Renal cortical epithelial cell (primary cell): ENCODE measurements around the gene CELSR3. TPM values are rescaled to one million over a fixed set of nuclear protein-coding genes. Genes with fewer than 3 reads are reported as not detected.

ENCODE experiments used
- DNase-seq: peaks from one replicate; pipeline ENCODE4 v3.0.0-alpha.2; 2011; ENCODE audit warnings: low read depth
- total RNA-seq: library from RNA; depleted of rRNA; stranded (reverse); fragments of >200 nt; gene quantifications from 2 replicates; pipeline ENCODE4 v1.2.3, GENCODE V29; 2014

The CELSR3 gene
- total RNA-seq, 1 donor from 2014 or later = 2.7 TPM

DNA sequence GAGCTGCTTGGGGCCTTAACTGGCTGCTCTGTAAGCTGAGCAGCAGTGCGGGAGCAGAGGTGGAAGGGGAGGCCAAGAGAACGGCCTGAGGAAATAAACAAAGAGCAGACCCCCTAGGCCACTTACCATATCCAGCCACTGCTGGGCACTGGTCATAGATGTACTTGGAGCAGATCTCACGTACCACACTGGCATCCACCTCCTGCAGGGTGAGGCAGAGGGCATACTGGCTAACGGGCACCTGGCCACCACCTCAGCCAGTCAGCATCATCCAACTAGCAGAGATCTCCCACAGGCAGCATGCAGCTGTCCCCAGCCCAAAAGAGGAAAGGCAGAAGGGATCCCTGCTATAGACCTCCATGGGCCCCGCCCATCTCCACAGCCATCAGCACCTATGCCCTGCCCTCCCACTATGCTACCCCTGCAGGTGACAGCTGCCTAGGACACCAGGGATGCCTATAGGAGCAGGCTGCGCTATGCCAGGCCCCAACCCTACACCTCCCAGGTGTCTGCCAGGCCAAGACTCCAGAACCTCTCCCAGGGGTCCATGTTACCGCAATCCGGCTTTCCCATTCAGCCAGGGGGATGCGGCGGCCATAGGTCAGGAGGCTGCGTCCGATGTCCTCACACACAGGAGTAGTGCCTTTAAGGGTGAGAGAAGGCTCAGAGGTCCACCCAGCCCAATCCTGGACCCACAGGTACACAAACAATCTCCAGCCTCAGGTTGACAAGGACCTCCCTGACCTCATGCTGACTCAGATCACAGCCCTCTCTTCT, 63.0 kb downstream of the CELSR3 start:
- no peak for DNase-seq

DNA sequence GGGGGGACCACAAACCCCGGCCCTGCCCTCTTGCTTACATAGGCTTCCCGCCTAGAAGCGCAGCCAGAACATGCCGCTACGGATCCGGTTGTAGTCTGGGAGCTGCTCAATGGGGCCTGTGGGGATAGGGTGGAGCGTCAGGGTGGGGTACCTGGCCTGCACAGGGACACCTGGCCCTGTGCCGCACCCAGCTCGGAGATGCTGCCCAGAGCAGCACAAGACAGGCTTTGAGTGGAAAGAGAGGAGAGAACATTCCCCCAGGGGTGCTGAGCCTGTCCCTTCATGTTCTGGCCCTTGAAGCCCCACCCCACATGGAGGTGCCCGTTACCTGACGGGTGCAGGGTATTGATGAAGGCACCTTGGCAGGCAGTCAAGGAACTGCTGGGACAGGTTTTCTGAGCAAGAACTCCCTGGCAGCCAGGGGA, 63.6 kb downstream of the CELSR3 start:
- no peak for DNase-seq

DNA sequence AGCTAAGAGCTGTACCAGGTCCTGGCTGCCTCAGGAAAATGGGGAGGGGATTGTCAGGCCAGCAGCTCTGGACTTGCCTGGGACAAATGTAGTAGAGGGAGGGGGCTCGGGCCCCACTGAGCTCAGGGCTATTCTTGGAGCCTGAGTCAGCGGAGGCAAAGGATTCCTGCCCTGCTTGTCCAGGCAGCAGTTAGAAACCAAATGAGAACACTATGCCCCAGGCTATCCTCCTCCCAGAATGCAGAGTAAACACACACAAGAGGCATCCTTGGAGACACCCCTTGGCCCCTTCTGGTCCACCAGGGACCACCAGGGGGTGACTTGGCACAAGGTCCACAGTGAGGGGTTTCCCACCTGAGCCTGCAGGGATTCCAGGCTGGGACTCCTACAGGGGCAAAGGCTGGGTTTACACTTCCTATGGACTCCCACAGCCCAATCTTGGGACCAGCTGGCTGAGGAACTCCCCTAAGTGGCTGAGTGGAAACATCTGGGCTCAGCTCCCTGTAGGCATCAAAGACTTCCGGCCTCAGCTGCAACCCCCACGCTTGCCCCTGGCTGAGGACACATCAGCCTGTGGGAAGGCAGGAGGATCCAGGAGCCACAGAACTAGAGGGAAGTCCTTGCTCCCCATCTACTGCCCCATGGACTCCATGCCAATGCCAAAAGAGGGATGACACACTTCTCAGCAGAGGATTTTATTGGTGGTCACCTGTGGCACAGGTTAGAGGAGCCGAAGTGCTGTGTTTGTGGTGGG, 64.2 kb downstream of the CELSR3 start:
- peak; percentile 82 for DNase-seq

DNA sequence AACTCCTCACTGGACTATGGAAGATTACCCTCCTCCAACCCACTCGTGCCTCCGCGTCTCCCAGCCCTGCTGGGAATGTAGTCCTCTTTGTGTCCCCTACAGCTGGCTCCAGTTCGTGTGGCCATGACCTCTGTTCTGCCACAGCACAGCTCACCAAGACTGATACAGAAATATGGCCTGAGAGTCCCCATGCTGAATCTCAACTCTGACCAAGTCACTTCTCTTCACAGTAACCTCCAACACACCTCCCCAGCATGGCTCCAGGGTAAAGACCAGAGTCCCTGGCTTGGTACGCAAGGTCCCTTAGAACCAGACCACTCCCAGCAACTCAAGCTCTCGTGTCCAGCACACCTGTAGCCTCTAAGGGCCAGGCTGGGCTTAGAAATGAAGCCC, 65.3 kb downstream of the CELSR3 start:
- DNase-seq = no peak

DNA sequence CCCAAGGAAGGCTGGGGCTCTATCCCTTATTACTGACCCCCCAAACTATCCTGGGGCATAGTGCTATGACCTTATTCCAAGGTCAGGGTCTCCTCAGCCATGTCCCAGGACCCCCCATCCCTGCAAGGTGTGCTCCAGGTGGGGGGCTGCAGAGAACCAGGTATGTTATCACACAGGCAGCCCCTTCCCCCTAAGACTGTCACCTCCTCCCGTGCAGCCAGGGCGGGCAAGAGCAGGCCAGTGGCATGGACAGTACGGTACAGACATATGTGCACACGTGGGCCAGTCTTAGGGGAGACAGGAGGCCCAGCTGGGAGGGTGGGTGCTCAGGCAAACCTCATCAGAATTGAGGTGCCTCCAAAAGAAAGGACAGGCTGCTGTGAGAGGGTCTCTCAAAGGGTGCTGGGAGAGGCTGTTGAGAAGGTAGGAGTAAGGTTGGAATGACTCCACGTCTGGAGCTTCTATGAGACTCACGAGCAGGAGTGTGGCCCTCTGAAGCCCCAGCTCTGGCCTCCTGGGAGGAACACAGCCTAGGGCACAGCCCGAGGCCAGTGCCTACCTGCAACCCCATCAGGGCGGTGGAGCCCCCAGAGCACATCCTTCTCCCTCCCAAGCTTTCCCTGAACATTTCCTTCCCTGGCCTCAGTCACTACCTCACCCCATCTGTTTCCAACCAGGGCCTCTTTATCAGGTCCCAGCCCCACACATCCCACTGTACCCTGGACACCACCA, 65.8 kb downstream of the CELSR3 start:
- no peak for DNase-seq

DNA sequence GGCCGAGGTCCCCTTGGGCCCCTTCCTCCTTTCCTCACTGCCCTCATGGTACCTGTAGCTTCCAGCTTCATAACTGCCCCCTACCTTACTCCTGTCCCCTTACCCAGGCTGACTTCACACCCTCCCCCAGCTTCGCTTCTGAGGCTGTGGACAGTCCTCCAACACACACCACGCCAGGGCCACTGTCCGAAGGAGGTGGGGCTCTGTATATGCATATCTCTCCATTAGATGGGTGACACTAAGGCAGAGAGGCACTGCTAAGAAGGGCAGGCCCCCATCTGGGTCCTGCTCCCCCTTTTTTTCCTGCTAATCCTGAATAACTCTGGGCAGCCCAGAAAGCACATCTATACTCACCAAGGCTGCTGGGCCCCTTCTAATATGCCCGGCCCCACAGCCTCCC, 66.5 kb downstream of the CELSR3 start:
- no peak for DNase-seq

DNA sequence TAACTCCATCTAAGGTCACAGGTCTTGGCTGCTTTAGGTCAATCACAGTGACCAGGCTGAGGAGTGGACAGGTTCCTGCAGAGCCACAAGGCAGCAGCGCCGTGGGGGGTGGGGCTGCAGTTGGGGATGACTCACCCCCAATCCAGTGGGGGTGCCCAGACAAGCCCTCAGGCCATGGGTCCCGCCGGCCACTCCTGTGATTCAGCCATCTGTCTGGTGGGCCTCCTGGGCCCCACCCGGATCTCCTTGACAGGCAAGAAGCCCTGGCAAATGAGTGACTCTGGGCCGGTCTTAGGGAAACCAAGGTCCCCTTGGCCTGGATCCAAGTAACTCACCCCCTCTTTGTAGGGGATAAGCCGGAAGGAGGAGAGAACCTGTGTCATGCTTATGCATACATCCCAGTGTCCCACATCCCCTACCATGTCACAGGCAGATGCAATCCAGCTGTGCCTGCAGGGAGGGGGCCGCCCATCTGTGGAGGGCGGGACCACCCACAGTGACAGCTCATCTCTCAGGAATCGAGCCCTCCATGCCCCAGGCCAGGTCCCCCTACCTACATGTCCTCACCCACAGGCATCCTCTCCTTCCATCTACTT, 67.1 kb downstream of the CELSR3 start:
- peak; percentile 81 for DNase-seq

DNA sequence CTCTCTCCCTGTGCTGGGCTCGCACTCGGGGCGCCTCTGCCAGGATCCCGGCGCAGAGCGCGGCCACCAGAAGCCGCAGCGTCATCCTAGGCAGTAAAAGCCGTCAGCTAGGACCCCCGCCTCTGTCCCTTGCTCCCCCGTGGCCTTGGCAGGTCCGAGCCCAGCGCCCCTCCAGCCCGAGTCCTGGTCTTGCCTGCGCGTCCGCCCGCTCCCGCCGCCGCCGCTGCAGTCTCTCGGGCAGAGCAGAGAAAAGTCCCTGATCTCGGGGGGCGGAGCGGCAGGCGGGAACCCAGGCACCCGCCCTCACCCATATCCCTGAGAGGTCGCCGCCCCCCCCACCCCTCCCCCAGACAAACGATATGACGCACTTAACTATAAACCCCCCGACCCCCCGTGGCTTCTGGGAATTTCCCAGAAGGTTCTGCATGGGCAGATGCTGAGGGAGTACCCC, 67.6 kb downstream of the CELSR3 start, which contains the start of gene COL7A1:
TSS of gene COL7A1 (minus strand) at position 255 of the 451 bp plus-strand sequence. CDS start at position 85, 170 bp downstream.
- no peak for DNase-seq

DNA sequence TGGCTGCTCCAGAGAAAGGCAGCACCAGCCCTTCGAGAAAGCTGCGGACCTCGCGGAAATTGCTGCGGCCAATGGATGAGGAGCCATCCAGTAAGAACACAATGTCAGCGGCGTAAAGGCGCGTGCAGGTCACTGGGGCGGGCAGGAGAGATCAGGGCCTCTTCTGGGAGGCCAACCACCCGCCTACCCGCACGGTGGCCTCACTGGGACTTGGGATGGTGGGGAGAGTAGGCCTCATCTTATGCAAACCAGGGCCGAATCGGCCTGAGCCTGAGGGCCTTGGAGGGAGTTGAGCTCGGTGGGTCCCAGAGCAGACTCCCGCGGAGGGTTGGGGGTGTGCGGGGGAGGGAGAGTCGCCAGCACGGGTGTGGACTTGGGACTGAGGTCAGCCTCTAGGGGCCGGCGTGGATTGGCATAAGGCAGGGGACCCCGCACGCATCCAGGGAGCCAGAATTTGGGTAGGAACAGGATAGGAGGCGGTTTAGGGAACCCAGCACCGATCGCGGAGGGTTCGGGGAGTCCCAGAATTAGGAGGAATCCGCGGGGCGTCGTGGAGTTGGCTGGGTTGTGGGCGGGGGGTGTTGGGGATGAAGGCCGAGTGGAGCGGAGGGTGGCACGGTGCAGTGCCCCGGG, 68.2 kb downstream of the CELSR3 start:
- DNase-seq = no peak

DNA sequence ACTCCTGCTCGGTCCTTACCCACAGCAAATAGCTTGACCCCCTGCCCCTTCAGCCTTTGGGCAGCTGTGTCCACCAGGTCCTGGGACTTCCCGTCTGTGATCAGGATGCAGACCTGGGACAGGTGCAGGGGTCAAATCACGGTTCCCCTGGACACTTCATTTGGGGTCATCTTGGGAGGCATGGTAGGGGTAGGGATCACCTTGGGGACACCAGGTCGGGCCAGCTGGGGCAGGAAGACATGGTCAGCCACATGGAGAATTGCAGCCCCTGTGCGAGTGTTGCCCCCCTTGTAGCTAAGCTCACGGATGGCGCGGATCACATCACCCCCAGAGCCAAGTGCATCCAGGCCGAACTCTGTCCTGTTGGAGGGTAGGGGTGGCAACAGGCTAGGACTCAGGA, 69.3 kb downstream of the CELSR3 start:
- no peak for DNase-seq

DNA sequence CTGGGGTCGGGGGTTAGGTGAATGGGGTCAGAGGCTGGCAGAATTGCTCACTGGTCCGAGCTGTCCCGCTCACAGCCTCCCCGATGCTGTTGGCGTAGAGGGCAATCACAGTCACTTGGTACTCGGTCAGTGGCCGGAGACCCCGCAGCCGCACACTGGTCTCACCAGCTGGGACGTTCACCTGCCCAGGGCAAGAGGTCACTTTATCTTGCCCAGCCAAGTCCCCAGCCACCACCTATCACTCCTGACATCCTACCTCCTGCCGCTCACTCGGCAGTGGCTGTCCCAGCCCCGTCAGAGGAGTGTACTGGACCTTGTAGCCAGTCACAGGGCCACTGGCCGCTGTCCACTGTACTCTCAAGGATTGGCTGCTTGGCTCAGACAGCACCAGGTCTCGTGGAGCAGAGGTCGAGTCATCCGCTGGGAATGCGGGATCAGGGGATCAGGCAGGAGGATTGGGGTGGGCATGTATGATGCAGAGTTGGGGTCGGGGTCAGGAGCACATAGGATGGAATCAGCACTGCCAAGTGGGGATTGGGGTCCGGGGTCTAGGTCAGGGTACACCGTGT, 70.1 kb downstream of the CELSR3 start:
- DNase-seq = no peak

DNA sequence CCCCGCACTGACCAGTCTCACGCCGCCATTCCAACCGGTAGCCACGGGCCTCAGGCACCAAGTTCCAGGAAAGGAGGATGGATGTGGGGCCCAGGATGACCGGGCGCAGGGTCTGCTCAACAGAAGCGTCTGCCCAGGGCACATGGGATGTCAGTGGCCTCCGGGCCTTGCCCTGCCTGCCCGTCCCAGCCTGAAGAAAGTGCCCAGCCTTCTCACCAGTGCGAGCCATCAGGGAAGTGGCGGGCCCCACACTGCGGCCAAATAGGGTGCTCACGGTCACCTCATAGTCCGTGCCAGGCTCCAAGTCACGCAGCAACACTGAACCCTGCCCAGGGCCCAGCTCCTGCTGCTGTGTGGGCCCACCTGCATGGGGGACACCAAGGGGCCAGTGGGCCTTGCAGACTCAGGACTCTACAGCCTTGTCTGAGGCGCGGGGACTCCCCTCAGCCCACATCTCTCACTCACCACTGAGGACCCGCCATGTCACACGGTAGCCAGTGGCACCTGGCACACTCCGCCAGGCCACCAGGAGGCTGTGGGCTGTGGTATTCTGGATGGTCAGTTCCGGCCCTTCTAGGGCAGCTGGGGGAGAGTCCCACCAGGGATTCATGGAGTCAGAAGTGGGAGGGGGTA, 70.7 kb downstream of the CELSR3 start:
- DNase-seq = no peak

DNA sequence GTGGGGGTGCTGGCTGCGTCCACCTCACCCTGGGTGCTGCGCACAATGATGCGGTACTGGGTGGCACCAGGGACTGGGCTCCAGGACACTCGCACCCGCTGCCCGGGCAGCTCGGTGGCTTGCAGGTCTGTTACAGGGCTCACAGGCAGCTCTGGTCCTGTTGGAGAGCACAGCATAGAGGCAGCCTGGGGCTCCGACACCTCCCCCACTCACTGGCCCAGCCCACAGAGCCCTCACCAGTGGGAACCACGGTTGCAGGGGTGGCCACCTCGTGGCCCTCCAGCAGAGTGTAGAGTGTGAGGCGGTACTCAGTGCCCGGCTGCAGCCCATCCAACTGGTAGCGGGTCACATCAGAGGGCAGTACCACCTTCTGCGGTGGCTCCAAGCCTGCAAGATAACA, 71.2 kb downstream of the CELSR3 start:
- DNase-seq = no peak

DNA sequence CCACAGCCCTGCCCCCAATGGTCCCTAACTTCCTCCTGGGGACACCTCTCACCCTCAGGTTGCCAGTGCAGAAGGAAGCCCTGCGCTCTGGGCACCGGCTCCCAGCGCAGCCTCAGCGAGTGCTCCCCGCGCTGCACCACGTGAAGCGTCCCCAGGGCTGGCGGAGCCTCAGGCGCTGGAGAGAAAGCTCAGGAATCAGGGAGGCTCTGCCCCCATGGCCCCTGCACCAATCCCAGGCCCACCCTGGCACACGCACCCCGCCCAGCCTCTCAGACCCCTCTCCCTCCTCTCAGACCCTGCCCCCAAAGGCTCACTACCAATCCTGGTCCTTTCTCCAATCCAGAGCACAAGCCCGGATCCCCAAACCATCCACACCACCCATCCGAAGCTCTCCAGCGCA, 74.5 kb downstream of the CELSR3 start:
- no peak for DNase-seq

DNA sequence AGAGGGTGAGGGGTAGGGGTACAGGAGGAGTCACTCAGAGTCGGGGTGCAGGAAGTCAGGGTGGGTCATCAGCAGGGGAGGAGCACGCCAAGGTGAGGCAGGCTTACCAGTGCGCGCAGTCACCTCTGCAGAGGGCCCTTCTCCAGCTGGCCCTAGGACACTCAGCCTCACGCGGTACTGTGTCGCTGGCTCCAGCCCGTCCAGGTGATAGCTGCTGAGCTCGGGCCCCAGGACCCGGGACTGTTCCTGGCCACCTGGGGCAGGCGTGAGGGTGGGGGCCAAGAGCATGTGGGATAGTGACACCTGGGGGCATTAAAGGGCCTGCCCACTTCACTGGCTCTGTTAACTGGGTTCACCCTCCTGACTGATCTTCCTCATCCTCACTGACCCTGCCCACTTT, 75.0 kb downstream of the CELSR3 start:
- no peak for DNase-seq

Other genes starting within 250 kb of the CELSR3 start
- 38.2 and 191 TPM in 2 replicates for gene PLXNB1, start 232.8 kb downstream of the CELSR3 start, total RNA-seq
- gene CCDC51, start 222.8 kb downstream of the CELSR3 start, total RNA-seq = 24.0 and 37.5 TPM in 2 replicates
- 201 and 228 TPM in 2 replicates for gene TMA7, start 222.6 kb downstream of the CELSR3 start, total RNA-seq
- 4.3 and 5.2 TPM in 2 replicates for gene ATRIP, start 216.1 kb downstream of the CELSR3 start, total RNA-seq
- gene SHISA5, start 158.7 kb downstream of the CELSR3 start, total RNA-seq = 116 and 143 TPM in 2 replicates
- gene PFKFB4, start 106.1 kb downstream of the CELSR3 start, total RNA-seq = 11.3 and 38.2 TPM in 2 replicates
- 4.0 and 11.5 TPM in 2 replicates for gene UCN2, start 99.1 kb downstream of the CELSR3 start, total RNA-seq
- gene COL7A1, start 67.6 kb downstream of the CELSR3 start, total RNA-seq = 129 and 165 TPM in 2 replicates
- 549 and 618 TPM in 2 replicates for gene UQCRC1, start 53.2 kb downstream of the CELSR3 start, total RNA-seq
- not detected in 2 replicates for gene TMEM89, start 41.1 kb downstream of the CELSR3 start, total RNA-seq
- gene SLC26A6, start 27.4 kb downstream of the CELSR3 start, total RNA-seq = 21.0 and 45.5 TPM in 2 replicates
- 6.3 and 26.7 TPM in 2 replicates for gene NCKIPSD, start 23.0 kb upstream of the CELSR3 start, total RNA-seq
- gene IP6K2, start 54.3 kb upstream of the CELSR3 start, total RNA-seq = 50.7 and 96.5 TPM in 2 replicates
- gene PRKAR2A, start 185.0 kb upstream of the CELSR3 start, total RNA-seq = 33.5 and 44.5 TPM in 2 replicates
- 22.4 and 23.4 TPM in 2 replicates for gene SLC25A20, start 236.0 kb upstream of the CELSR3 start, total RNA-seq